Measurements from ENCODE around the gene SORCS3. TPM values are rescaled to one million over a fixed set of nuclear protein-coding genes. Genes with fewer than 3 reads are reported as not detected.

Gene SORCS3
- polyA plus RNA-seq, 1 donor (not counting 4 experiments of a cell fraction or from before 2014, with no cell fraction given) = not detected

DNA sequence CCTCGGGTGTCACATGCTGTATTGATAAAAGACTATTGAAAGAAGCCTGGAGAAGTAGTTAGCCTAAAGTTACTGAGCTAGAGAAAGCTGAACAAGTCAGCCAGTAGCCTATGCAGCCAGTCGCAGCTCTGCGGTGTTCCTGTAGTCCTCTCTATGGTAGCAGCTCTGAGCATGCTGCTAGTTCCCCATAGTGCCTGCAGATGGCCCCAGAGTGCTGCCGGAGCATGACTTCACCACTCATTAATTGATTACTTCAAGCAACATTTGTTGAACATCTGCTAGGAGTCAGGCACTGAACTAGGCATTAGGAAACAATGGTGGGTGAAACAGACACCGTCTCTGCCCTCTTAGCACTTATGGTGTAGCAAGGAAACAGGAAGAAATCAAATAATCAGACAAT lies 422.7 kb downstream of the SORCS3 start:
- DNase-seq (ENCODE audit: low read depth, low spot score) (no peak), FAIRE-seq (no peak)
- Histone ChIP-seq H3K4me1 (ENCODE audit: control insufficient read depth, extremely low read depth, insufficient read depth, low read length) (no peaks in the 10 kb centered on the region), H3K27me3 (ENCODE audit: control insufficient read depth, extremely low read depth, insufficient read depth, low read length) (no peaks in the 10 kb centered on the region), H3K9me3 (ENCODE audit: control insufficient read depth, low read depth, low read length) (no peaks in the 10 kb centered on the region), H2AFZ (ENCODE audit: control insufficient read depth, low read length) (no peak overlapping the region), H3K36me3 (ENCODE audit: control insufficient read depth in 2 of 2, extremely low read depth in 1 of 2, insufficient read depth in 2 of 2, low read length in 2 of 2) (no peaks in the 10 kb centered on the region), H3K4me2 (ENCODE audit: control insufficient read depth, extremely low read depth, insufficient read depth, low read depth, low read length) (no peak overlapping the region), H3K9me1 (ENCODE audit: control insufficient read depth, extremely low read depth, insufficient read depth, low read length) (no peaks in the 10 kb centered on the region), H3K4me3 (ENCODE audit: control insufficient read depth in 2 of 3, extremely low read depth in 1 of 3, insufficient read depth in 2 of 3, low read depth in 1 of 3, low read length in 3 of 3) (no peak overlapping the region), H3K9ac (ENCODE audit: control insufficient read depth, extremely low read depth, insufficient read depth, low read length) (no peak overlapping the region), H4K20me1 (ENCODE audit: control insufficient read depth, extremely low read depth, insufficient read depth, low read length) (no peaks in the 10 kb centered on the region), H3K79me2 (ENCODE audit: control insufficient read depth, insufficient read depth, low read length) (no peaks in the 10 kb centered on the region), H3K27ac (ENCODE audit: control insufficient read depth, insufficient read depth, low read length) (no peak overlapping the region)
- dilution Hi-C loops (cut with MboI; ENCODE audit: extremely low pct_ligation_motif_present, low sequenced_read_pairs) = no loop called here
- TF ChIP-seq, protein P1, sequence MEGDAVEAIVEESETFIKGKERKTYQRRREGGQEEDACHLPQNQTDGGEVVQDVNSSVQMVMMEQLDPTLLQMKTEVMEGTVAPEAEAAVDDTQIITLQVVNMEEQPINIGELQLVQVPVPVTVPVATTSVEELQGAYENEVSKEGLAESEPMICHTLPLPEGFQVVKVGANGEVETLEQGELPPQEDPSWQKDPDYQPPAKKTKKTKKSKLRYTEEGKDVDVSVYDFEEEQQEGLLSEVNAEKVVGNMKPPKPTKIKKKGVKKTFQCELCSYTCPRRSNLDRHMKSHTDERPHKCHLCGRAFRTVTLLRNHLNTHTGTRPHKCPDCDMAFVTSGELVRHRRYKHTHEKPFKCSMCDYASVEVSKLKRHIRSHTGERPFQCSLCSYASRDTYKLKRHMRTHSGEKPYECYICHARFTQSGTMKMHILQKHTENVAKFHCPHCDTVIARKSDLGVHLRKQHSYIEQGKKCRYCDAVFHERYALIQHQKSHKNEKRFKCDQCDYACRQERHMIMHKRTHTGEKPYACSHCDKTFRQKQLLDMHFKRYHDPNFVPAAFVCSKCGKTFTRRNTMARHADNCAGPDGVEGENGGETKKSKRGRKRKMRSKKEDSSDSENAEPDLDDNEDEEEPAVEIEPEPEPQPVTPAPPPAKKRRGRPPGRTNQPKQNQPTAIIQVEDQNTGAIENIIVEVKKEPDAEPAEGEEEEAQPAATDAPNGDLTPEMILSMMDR (optimal IDR thresholded peaks at IDR 0.05 in 1 of 3, IDR thresholded peaks at IDR 0.05 in 1 of 3, conservative IDR thresholded peaks at IDR 0.05 in 1 of 3; ENCODE audit: extremely low read depth in 1 of 3, insufficient read depth in 2 of 3, low read length in 3 of 3) = peak; percentile 80 to 95 (median 81)
- no peak for TF ChIP-seq EZH2 (IDR thresholded peaks at IDR 0.05; ENCODE audit: low read length)

DNA sequence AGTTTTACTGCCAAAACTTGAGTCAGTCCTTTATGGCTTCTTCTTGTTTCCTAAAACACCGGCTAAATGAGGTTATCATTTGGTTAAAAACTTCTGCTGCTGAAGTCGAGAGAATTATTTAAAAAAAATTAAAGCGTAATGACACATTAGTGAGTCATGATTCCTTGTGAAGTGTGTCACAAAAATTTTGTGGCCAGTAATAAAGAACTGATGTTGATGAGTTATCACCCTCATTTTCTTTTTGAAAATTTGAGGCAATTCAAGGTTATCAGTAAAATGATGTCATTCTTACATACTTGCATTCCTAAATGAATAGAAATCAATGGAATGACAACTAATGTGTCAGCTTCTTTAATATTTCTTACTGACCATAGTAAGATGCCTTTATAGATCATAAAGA lies 427.4 kb downstream of the SORCS3 start:
- peaks cover 4% of the 10 kb centered on the region for H3K4me1 ChIP-seq (ENCODE audit: control insufficient read depth, extremely low read depth, insufficient read depth, low read length)
- H4K20me1 ChIP-seq (ENCODE audit: control insufficient read depth, extremely low read depth, insufficient read depth, low read length) = no peaks in the 10 kb centered on the region
- dilution Hi-C loops (cut with MboI; ENCODE audit: extremely low pct_ligation_motif_present, low sequenced_read_pairs) = no loop called here
- no peaks in the 10 kb centered on the region for H3K36me3 ChIP-seq (ENCODE audit: control insufficient read depth in 2 of 2, extremely low read depth in 1 of 2, insufficient read depth in 2 of 2, low read length in 2 of 2)
- H2AFZ ChIP-seq (ENCODE audit: control insufficient read depth, low read length) = no peak overlapping the region
- no peaks in the 10 kb centered on the region for H3K27me3 ChIP-seq (ENCODE audit: control insufficient read depth, extremely low read depth, insufficient read depth, low read length)
- TF ChIP-seq, protein P1 (optimal IDR thresholded peaks at IDR 0.05 in 1 of 3, IDR thresholded peaks at IDR 0.05 in 1 of 3, conservative IDR thresholded peaks at IDR 0.05 in 1 of 3; ENCODE audit: extremely low read depth in 1 of 3, insufficient read depth in 2 of 3, low read length in 3 of 3) = no peak
- no peak for TF ChIP-seq EZH2 (IDR thresholded peaks at IDR 0.05; ENCODE audit: low read length)
- no peak overlapping the region for H3K27ac ChIP-seq (ENCODE audit: control insufficient read depth, insufficient read depth, low read length)
- FAIRE-seq (no peak), DNase-seq (ENCODE audit: low read depth, low spot score) (peak; percentile 11)
- no peak overlapping the region for H3K4me3 ChIP-seq (ENCODE audit: control insufficient read depth in 2 of 3, extremely low read depth in 1 of 3, insufficient read depth in 2 of 3, low read depth in 1 of 3, low read length in 3 of 3)
- no peak overlapping the region for H3K4me2 ChIP-seq (ENCODE audit: control insufficient read depth, extremely low read depth, insufficient read depth, low read depth, low read length)
- no peaks in the 10 kb centered on the region for H3K9me1 ChIP-seq (ENCODE audit: control insufficient read depth, extremely low read depth, insufficient read depth, low read length)
- no peak overlapping the region for H3K9ac ChIP-seq (ENCODE audit: control insufficient read depth, extremely low read depth, insufficient read depth, low read length)
- H3K79me2 ChIP-seq (ENCODE audit: control insufficient read depth, insufficient read depth, low read length) = no peaks in the 10 kb centered on the region
- H3K9me3 ChIP-seq (ENCODE audit: control insufficient read depth, low read depth, low read length) = no peaks in the 10 kb centered on the region
